GM18868 (cell line): ENCODE results near the gene SLC24A4.

Source experiments
- ATAC-seq: cut with Tn5 transposase; IDR thresholded peaks from one replicate; pipeline ENCODE4 v1.9.1; 2021; ENCODE audit warnings: mild to moderate bottlenecking, moderate library complexity; ENCODE audit not compliant: unreplicated experiment

The SLC24A4 gene

GRCh38 chr14:92473261-92473968 is 150.4 kb downstream of the SLC24A4 start:
- ATAC-seq, result no peak

GRCh38 chr14:92473969-92474535 is 151.1 kb downstream of the SLC24A4 start:
- no peak for ATAC-seq

- no peak for ATAC-seq
Observed at GRCh38 chr14:92475037-92475436, 152.1 kb downstream of the SLC24A4 start.

- ATAC-seq, result no peak
Observed at GRCh38 chr14:92475451-92476187, 152.7 kb downstream of the SLC24A4 start.

GRCh38 chr14:92480856-92481255 is 157.9 kb downstream of the SLC24A4 start:
- no peak for ATAC-seq

- ATAC-seq, result no peak
Observed at GRCh38 chr14:92481386-92481785, 158.4 kb downstream of the SLC24A4 start.

GRCh38 chr14:92481811-92482555 is 159.0 kb downstream of the SLC24A4 start:
- ATAC-seq, result no peak

- no peak for ATAC-seq
Observed at GRCh38 chr14:92482621-92483319, 159.8 kb downstream of the SLC24A4 start.

GRCh38 chr14:92484132-92484823 is 161.3 kb downstream of the SLC24A4 start:
- no peak for ATAC-seq

- ATAC-seq, result no peak
Observed at GRCh38 chr14:92486881-92487280, 163.9 kb downstream of the SLC24A4 start.

GRCh38 chr14:92487513-92488133 is 164.7 kb downstream of the SLC24A4 start:
- no peak for ATAC-seq

- no peak for ATAC-seq
Observed at GRCh38 chr14:92489394-92490238, 166.7 kb downstream of the SLC24A4 start.

GRCh38 chr14:92490239-92490959 is 167.4 kb downstream of the SLC24A4 start:
- no peak for ATAC-seq

- no peak for ATAC-seq
Observed at GRCh38 chr14:92491782-92492181, 168.8 kb downstream of the SLC24A4 start.

GRCh38 chr14:92492258-92492657 is 169.3 kb downstream of the SLC24A4 start:
- no peak for ATAC-seq

- ATAC-seq, result no peak
Observed at GRCh38 chr14:92493024-92493423, 170.1 kb downstream of the SLC24A4 start.

GRCh38 chr14:92493492-92493891 is 170.5 kb downstream of the SLC24A4 start:
- ATAC-seq, result no peak

GRCh38 chr14:92494512-92494911 is 171.5 kb downstream of the SLC24A4 start:
- no peak for ATAC-seq
